Stimulated activated naive B cell treated with anti-CD40 and anti-IgM and Interleukin-4, amounts not matched to agents 10 μg/mL and 1 μg/mL and 100 μg/mL, for 72 hours (primary cell): ENCODE results near the gene CCDC69.
"Not testable (repeated sequence)": the region's sequence is repeated elsewhere in the genome, so short reads cannot be mapped to it uniquely, and the experiment has no call there.

ENCODE experiments used
- ATAC-seq, 2 donors: fragments of 150-1000 bp; cut with Tn5 transposase; replicated peaks; 2 replicates each; pipeline ENCODE4 v1.10.0; 2021; ENCODE audit warnings: moderate library complexity in 1 of 2
- DNase-seq: peaks from one replicate; pipeline ENCODE4 v3.0.0; 2021
- H3K27ac Mint-ChIP-seq: one replicate; pipeline ENCODE4 v1.8.0; 2022; ENCODE audit warnings: mild to moderate bottlenecking, mixed read lengths
- H3K27me3 Mint-ChIP-seq, 2 donors: one replicate each; pipeline ENCODE4 v1.8.0; 2022; ENCODE audit warnings: mixed read lengths in 2 of 2
- H3K36me3 Mint-ChIP-seq, 2 donors: one replicate each; pipeline ENCODE4 v1.8.0; 2022; ENCODE audit warnings: mixed read lengths in 2 of 2, mild to moderate bottlenecking in 1 of 2
- H3K4me1 Mint-ChIP-seq, 2 donors: one replicate each; pipeline ENCODE4 v1.8.0; 2022; ENCODE audit warnings: mixed read lengths in 2 of 2, mild to moderate bottlenecking in 1 of 2
- H3K4me3 Mint-ChIP-seq, 2 donors: one replicate each; pipeline ENCODE4 v1.8.0; 2022; ENCODE audit warnings: mild to moderate bottlenecking in 2 of 2, mixed read lengths in 2 of 2, moderate library complexity in 1 of 2
- H3K9me3 Mint-ChIP-seq, 2 donors: one replicate each; pipeline ENCODE4 v1.8.0; 2022; ENCODE audit warnings: mixed read lengths in 2 of 2, mild to moderate bottlenecking in 1 of 2

The CCDC69 gene

GRCh38 chr5:151239237-151239861 lies 15.5 kb upstream of the CCDC69 start:
- Mint-ChIP-seq H3K4me1 (peaks cover 62 to 86% of the 10 kb centered on the region in 2 donors), H3K4me3 (peak overlapping the region; percentile 76 to 83), H3K27ac (peak overlapping the region; percentile 85), H3K9me3 (peaks cover 0 to 3% of the 10 kb centered on the region in 2 donors), H3K36me3 (peaks cover 2 to 3% of the 10 kb centered on the region in 2 donors), H3K27me3 (no peaks in the 10 kb centered on the region)
- ATAC-seq = peak in 1 of 2 donors; percentile 39
- DNase-seq = no peak

- Mint-ChIP-seq H3K4me3 (peak overlapping the region; percentile 76 to 83), H3K4me1 (peaks cover 61 to 86% of the 10 kb centered on the region in 2 donors), H3K27ac (peak overlapping the region; percentile 85), H3K27me3 (no peaks in the 10 kb centered on the region), H3K9me3 (peaks cover 0 to 3% of the 10 kb centered on the region in 2 donors), H3K36me3 (peaks cover 2 to 3% of the 10 kb centered on the region in 2 donors)
- DNase-seq (peak; percentile 34), ATAC-seq (peak; percentile 48 to 65)
Measured at GRCh38 chr5:151238303-151238741, 14.4 kb upstream of the CCDC69 start.

- Mint-ChIP-seq H3K9me3 (peaks cover 0 to 3% of the 10 kb centered on the region in 2 donors), H3K27me3 (no peaks in the 10 kb centered on the region), H3K27ac (peak overlapping the region; percentile 85), H3K4me1 (peaks cover 57 to 86% of the 10 kb centered on the region in 2 donors), H3K4me3 (peak overlapping the region; percentile 76 to 83), H3K36me3 (peaks cover 2 to 3% of the 10 kb centered on the region in 2 donors)
- ATAC-seq = no peak
- DNase-seq = no peak
Measured at GRCh38 chr5:151237685-151238084, 13.8 kb upstream of the CCDC69 start.

- Mint-ChIP-seq H3K4me1 (peaks cover 52 to 82% of the 10 kb centered on the region in 2 donors), H3K4me3 (no peak overlapping the region), H3K27me3 (no peaks in the 10 kb centered on the region), H3K27ac (no peak overlapping the region), H3K36me3 (peaks cover 2 to 3% of the 10 kb centered on the region in 2 donors), H3K9me3 (peaks cover 0 to 3% of the 10 kb centered on the region in 2 donors)
- no peak for DNase-seq
- ATAC-seq = no peak
Measured at GRCh38 chr5:151236888-151237287, 13.0 kb upstream of the CCDC69 start.

GRCh38 chr5:151235239-151235571 lies 11.3 kb upstream of the CCDC69 start:
- not testable (repeated sequence) for ATAC-seq, H3K9me3 Mint-ChIP-seq, H3K27me3 Mint-ChIP-seq, H3K36me3 Mint-ChIP-seq, DNase-seq
- H3K4me1 Mint-ChIP-seq = peaks cover 43 to 71% of the 10 kb centered on the region in 2 donors
- H3K27ac Mint-ChIP-seq = peak overlapping the region; percentile 79
- peak overlapping the region; percentile 8 to 69 for H3K4me3 Mint-ChIP-seq

GRCh38 chr5:151234476-151235238 lies 10.8 kb upstream of the CCDC69 start:
- peak; percentile 76 to 81 for ATAC-seq
- H3K4me1 Mint-ChIP-seq = peaks cover 40 to 65% of the 10 kb centered on the region in 2 donors
- H3K9me3 Mint-ChIP-seq = peaks cover 0 to 3% of the 10 kb centered on the region in 2 donors
- peak overlapping the region; percentile 79 for H3K27ac Mint-ChIP-seq
- peak; percentile 37 for DNase-seq
- no peaks in the 10 kb centered on the region for H3K27me3 Mint-ChIP-seq
- peak overlapping the region; percentile 42 to 69 for H3K4me3 Mint-ChIP-seq
- H3K36me3 Mint-ChIP-seq = peaks cover 2 to 3% of the 10 kb centered on the region in 2 donors

GRCh38 chr5:151233616-151234085 lies 9.8 kb upstream of the CCDC69 start:
- H3K36me3 Mint-ChIP-seq = peaks cover 2 to 3% of the 10 kb centered on the region in 2 donors
- H3K9me3 Mint-ChIP-seq = peaks cover 0 to 3% of the 10 kb centered on the region in 2 donors
- no peaks in the 10 kb centered on the region for H3K27me3 Mint-ChIP-seq
- H3K4me1 Mint-ChIP-seq = peaks cover 36 to 55% of the 10 kb centered on the region in 2 donors
- peak; percentile 49 to 60 for ATAC-seq
- H3K4me3 Mint-ChIP-seq = peak overlapping the region; percentile 42 to 69
- DNase-seq = no peak
- peak overlapping the region; percentile 79 for H3K27ac Mint-ChIP-seq

- H3K9me3 Mint-ChIP-seq = peaks cover 0 to 3% of the 10 kb centered on the region in 2 donors
- H3K27me3 Mint-ChIP-seq = no peaks in the 10 kb centered on the region
- H3K4me1 Mint-ChIP-seq = peaks cover 26 to 54% of the 10 kb centered on the region in 2 donors
- no peak overlapping the region for H3K27ac Mint-ChIP-seq
- H3K4me3 Mint-ChIP-seq = no peak overlapping the region
- no peak for ATAC-seq
- DNase-seq = no peak
- peaks cover 2 to 3% of the 10 kb centered on the region in 2 donors for H3K36me3 Mint-ChIP-seq
Measured at GRCh38 chr5:151231359-151231758, 7.5 kb upstream of the CCDC69 start.

- no peaks in the 10 kb centered on the region for H3K9me3 Mint-ChIP-seq
- no peaks in the 10 kb centered on the region for H3K27me3 Mint-ChIP-seq
- H3K36me3 Mint-ChIP-seq = no peaks in the 10 kb centered on the region
- peaks cover 25 to 52% of the 10 kb centered on the region in 2 donors for H3K4me1 Mint-ChIP-seq
- H3K4me3 Mint-ChIP-seq = no peak overlapping the region
- ATAC-seq = no peak
- no peak for DNase-seq
- no peak overlapping the region for H3K27ac Mint-ChIP-seq
Measured at GRCh38 chr5:151230048-151230680, 6.3 kb upstream of the CCDC69 start.

GRCh38 chr5:151228986-151229385 lies 5.1 kb upstream of the CCDC69 start:
- Mint-ChIP-seq H3K4me3 (no peak overlapping the region), H3K9me3 (no peaks in the 10 kb centered on the region), H3K27me3 (no peaks in the 10 kb centered on the region), H3K27ac (no peak overlapping the region), H3K36me3 (no peaks in the 10 kb centered on the region), H3K4me1 (peaks cover 17 to 48% of the 10 kb centered on the region in 2 donors)
- ATAC-seq = no peak
- DNase-seq = no peak

GRCh38 chr5:151227918-151228447 lies 4.1 kb upstream of the CCDC69 start:
- Mint-ChIP-seq H3K4me3 (no peak overlapping the region), H3K36me3 (no peaks in the 10 kb centered on the region), H3K27ac (no peak overlapping the region), H3K4me1 (peaks cover 13 to 43% of the 10 kb centered on the region in 2 donors), H3K27me3 (no peaks in the 10 kb centered on the region), H3K9me3 (no peaks in the 10 kb centered on the region)
- DNase-seq (no peak), ATAC-seq (no peak)

GRCh38 chr5:151225475-151225874 lies 1.6 kb upstream of the CCDC69 start:
- H3K27me3 Mint-ChIP-seq = no peaks in the 10 kb centered on the region
- no peak overlapping the region for H3K4me3 Mint-ChIP-seq
- DNase-seq = no peak
- no peak overlapping the region for H3K27ac Mint-ChIP-seq
- H3K4me1 Mint-ChIP-seq = peaks cover 32 to 55% of the 10 kb centered on the region in 2 donors
- H3K9me3 Mint-ChIP-seq = no peaks in the 10 kb centered on the region
- ATAC-seq = no peak
- peaks cover 11 to 16% of the 10 kb centered on the region in 2 donors for H3K36me3 Mint-ChIP-seq

GRCh38 chr5:151225071-151225470 lies 1.2 kb upstream of the CCDC69 start:
- H3K4me1 Mint-ChIP-seq = peaks cover 34 to 59% of the 10 kb centered on the region in 2 donors
- H3K36me3 Mint-ChIP-seq = peaks cover 15 to 20% of the 10 kb centered on the region in 2 donors
- no peak for DNase-seq
- H3K4me3 Mint-ChIP-seq = peak overlapping the region in 1 of 2 donors; percentile 13
- no peak overlapping the region for H3K27ac Mint-ChIP-seq
- no peaks in the 10 kb centered on the region for H3K9me3 Mint-ChIP-seq
- ATAC-seq = no peak
- H3K27me3 Mint-ChIP-seq = no peaks in the 10 kb centered on the region

- peak overlapping the region; percentile 85 to 89 for H3K4me3 Mint-ChIP-seq
- H3K4me1 Mint-ChIP-seq = peaks cover 39 to 66% of the 10 kb centered on the region in 2 donors
Measured at GRCh38 chr5:151224372-151224771, 480 bp upstream of the CCDC69 start.

More at GRCh38 chr5:151224372-151224771, 480 bp upstream of the CCDC69 start:
- no peaks in the 10 kb centered on the region for H3K27me3 Mint-ChIP-seq
- no peak for DNase-seq
- H3K36me3 Mint-ChIP-seq = peaks cover 19 to 25% of the 10 kb centered on the region in 2 donors
- peak; percentile 61 to 64 for ATAC-seq
- peak overlapping the region; percentile 89 for H3K27ac Mint-ChIP-seq
- H3K9me3 Mint-ChIP-seq = no peaks in the 10 kb centered on the region
